Activated naive CD4-positive, alpha-beta T cell treated with anti-CD3 and anti-CD28 coated beads, Interleukin-2, amount 50 U/mL, for 16 hours (primary cell): ENCODE data around the gene AFG1L.
"Not testable (repeated sequence)": the region's sequence is repeated elsewhere in the genome, so short reads cannot be mapped to it uniquely, and the experiment has no call there.

Experiments
- DNase-seq: peaks from one replicate; pipeline ENCODE4 v3.0.0-alpha.2; 2020

AFG1L gene

GRCh38 chr6:108419474-108419873, 124.6 kb downstream of the AFG1L start:
- no peak for DNase-seq

GRCh38 chr6:108419934-108420609, 125.2 kb downstream of the AFG1L start:
- DNase-seq: no peak

- DNase-seq: no peak
Observed at GRCh38 chr6:108421366-108421765, 126.5 kb downstream of the AFG1L start.

- no peak for DNase-seq
Observed at GRCh38 chr6:108423982-108424705, 129.3 kb downstream of the AFG1L start.

- DNase-seq: no peak
Observed at GRCh38 chr6:108425428-108425827, 130.6 kb downstream of the AFG1L start.

- DNase-seq: no peak
Observed at GRCh38 chr6:108432143-108432542, 137.3 kb downstream of the AFG1L start.

- DNase-seq: no peak
Observed at GRCh38 chr6:108432792-108433191, 137.9 kb downstream of the AFG1L start.

GRCh38 chr6:108434222-108434621, 139.4 kb downstream of the AFG1L start:
- DNase-seq: no peak

- DNase-seq: no peak
Observed at GRCh38 chr6:108435391-108435790, 140.5 kb downstream of the AFG1L start.

- DNase-seq: no peak
Observed at GRCh38 chr6:108436771-108437170, 141.9 kb downstream of the AFG1L start.

- no peak for DNase-seq
Observed at GRCh38 chr6:108437821-108438220, 143.0 kb downstream of the AFG1L start.

GRCh38 chr6:108438918-108439317, 144.1 kb downstream of the AFG1L start:
- DNase-seq: no peak

- DNase-seq: no peak
Observed at GRCh38 chr6:108441141-108441540, 146.3 kb downstream of the AFG1L start.

GRCh38 chr6:108442770-108443520, 148.1 kb downstream of the AFG1L start:
- DNase-seq: no peak

GRCh38 chr6:108446629-108447150, 151.8 kb downstream of the AFG1L start:
- DNase-seq: no peak

GRCh38 chr6:108448481-108448880, 153.6 kb downstream of the AFG1L start:
- DNase-seq: no peak

- DNase-seq: not testable (repeated sequence)
Observed at GRCh38 chr6:108449717-108450116, 154.9 kb downstream of the AFG1L start.

GRCh38 chr6:108451816-108452215, 157.0 kb downstream of the AFG1L start:
- DNase-seq: no peak

GRCh38 chr6:108452711-108453195, 157.9 kb downstream of the AFG1L start:
- no peak for DNase-seq

GRCh38 chr6:108453601-108454185, 158.8 kb downstream of the AFG1L start:
- DNase-seq: no peak

GRCh38 chr6:108454356-108454755, 159.5 kb downstream of the AFG1L start:
- no peak for DNase-seq

GRCh38 chr6:108455688-108456087, 160.8 kb downstream of the AFG1L start:
- no peak for DNase-seq

- DNase-seq: no peak
Observed at GRCh38 chr6:108463784-108464183, 168.9 kb downstream of the AFG1L start.
